Pancreas (tissue), 10 donors: ENCODE data around the gene NF1. TPM values are rescaled to one million over a fixed set of nuclear protein-coding genes. Genes with fewer than 3 reads are reported as not detected.
"Not testable (repeated sequence)": the region's sequence is repeated elsewhere in the genome, so short reads cannot be mapped to it uniquely, and the experiment has no call there.

ENCODE experiments used
- ATAC-seq, 4 donors: fragments of 200-7000 bp; cut with Tn5 transposase; one replicate each; pipeline versions ENCODE4 v1.8.0 to v1.9.1; 2020; ENCODE audit warnings: mild to moderate bottlenecking in 4 of 4, moderate library complexity in 4 of 4
- DNase-seq, 6 donors: peaks; one replicate each; pipeline ENCODE4 v3.0.0-alpha.2; 2020
- FAIRE-seq: peaks from 2 replicates; lab custom pipeline; 2012; peaks lifted over from hg19 to GRCh38; lab: Jason Lieb, UNC
- H3K27ac ChIP-seq, 4 donors: fragments of 200-600 bp; sonication (generic); 1 replicate in 3 of 4; 2 replicates in 1 of 4; pipeline versions ENCODE4 v1.5.0 to v1.8.0; 2020
- H3K27me3 ChIP-seq, 4 donors: fragments of 200-600 bp; one replicate each; pipeline ENCODE4 v1.8.0; 2021
- H3K36me3 ChIP-seq, 3 donors: fragments of 200-600 bp; sonication (generic) in 1 of 3; one replicate each; pipeline versions ENCODE4 v1.5.0 to v1.8.0; 2020 to 2021
- H3K4me1 ChIP-seq, 3 donors: fragments of 200-600 bp; one replicate each; pipeline ENCODE4 v1.8.0; 2021
- H3K4me3 ChIP-seq, 4 donors: fragments of 200-600 bp; sonication (generic) in 2 of 4; one replicate each; pipeline versions ENCODE4 v1.5.0 to v1.8.0; 2020 to 2021
- H3K9me3 ChIP-seq, 4 donors: fragments of 200-600 bp; one replicate each; pipeline ENCODE4 v1.8.0; 2021
- WGBS, 2 donors: extraction: QIAGEN DNeasy Blood & Tissue Kit; methylation state at CpG; one replicate each; pipeline ENCODE4 v1.1.7; 2013; 5-methylcytosine and 5-hydroxymethylcytosine counted together
- intact Hi-C, 3 donors: fragments of 100-400 bp; cut with DNase I; formaldehyde crosslinking; loops; one replicate each; pipeline versions ENCODE4 v1.11.1 to v1.14.2; 2022
- polyA plus RNA-seq, 2 donors: library from polyadenylated mRNA; stranded (reverse); fragments of 200-250 nt; gene quantifications; one replicate each; pipeline ENCODE4 v1.2.3, GENCODE V29; 2013
- total RNA-seq, 6 donors: library from RNA; stranded (reverse); fragmentation: NEBNext Ultra II Directional in 4 of 6; extraction: Animal tissue kit (Norgen Biotek cat#: 25700) in 4 of 6; gene quantifications; one replicate each; pipeline versions ENCODE4 v1.2.1 to v1.2.4, GENCODE V29; 2021 to 2023
- TF ChIP-seq, protein P1 (sequence below), 4 donors: fragments of 200-600 bp; sonication (generic) in 3 of 4; IDR thresholded peaks; one replicate each; pipeline versions ENCODE4 v1.5.0 to v1.8.0; 2021; ENCODE audit warnings: antibody characterized with exemption in 4 of 4
- donor health status: healthy with polysubstance abuse.
- donor health status: DM: no; HTN: no; CAD: no; lungs with moderate emphysema.
- donor health status: DM: no; HTN: no; CAD: no.
- donor health status: control.
- donor health status: control.
- donor health status: Bipolar disorder and iron deficiency.
- donor health status: DM: yes; HTN: yes; CAD: no.
- donor health status: DM: no; HTN: no; CAD: no.
- donor health status: DM: no; HTN: no; CAD: no.
- donor health status: DM: yes; HTN: yes; CAD: no.

NF1 gene
- total and polyA plus RNA-seq, 8 donors, result 6.6 to 38.4 (median 27.8) TPM

DNA sequence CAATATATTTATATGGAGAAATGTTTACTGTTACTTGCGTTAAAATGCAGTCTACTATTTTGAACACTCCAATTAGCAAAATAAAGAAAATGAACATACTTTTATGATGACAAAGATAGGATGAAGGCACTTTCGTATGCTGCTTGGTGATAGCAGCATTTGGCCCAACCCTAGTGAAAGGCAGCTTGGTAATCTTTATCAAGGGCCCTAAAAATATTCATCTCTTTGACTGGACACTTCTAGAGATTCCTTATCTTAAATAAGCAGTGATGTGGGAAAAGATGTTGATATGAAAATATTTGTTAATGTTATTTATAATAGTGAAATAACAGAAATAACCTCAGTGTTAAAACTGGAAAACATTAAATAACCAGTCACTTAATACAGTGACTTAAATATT lies 79.4 kb downstream of the NF1 start:
- Histone ChIP-seq H3K36me3 (no peaks in the 10 kb centered on the region), H3K4me3 (no peak overlapping the region), H3K27me3 (no peaks in the 10 kb centered on the region), H3K4me1 (no peaks in the 10 kb centered on the region), H3K27ac (no peak overlapping the region), H3K9me3 (no peaks in the 10 kb centered on the region)
- ATAC-seq, result no peak
- TF ChIP-seq, protein P1, sequence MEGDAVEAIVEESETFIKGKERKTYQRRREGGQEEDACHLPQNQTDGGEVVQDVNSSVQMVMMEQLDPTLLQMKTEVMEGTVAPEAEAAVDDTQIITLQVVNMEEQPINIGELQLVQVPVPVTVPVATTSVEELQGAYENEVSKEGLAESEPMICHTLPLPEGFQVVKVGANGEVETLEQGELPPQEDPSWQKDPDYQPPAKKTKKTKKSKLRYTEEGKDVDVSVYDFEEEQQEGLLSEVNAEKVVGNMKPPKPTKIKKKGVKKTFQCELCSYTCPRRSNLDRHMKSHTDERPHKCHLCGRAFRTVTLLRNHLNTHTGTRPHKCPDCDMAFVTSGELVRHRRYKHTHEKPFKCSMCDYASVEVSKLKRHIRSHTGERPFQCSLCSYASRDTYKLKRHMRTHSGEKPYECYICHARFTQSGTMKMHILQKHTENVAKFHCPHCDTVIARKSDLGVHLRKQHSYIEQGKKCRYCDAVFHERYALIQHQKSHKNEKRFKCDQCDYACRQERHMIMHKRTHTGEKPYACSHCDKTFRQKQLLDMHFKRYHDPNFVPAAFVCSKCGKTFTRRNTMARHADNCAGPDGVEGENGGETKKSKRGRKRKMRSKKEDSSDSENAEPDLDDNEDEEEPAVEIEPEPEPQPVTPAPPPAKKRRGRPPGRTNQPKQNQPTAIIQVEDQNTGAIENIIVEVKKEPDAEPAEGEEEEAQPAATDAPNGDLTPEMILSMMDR (IDR thresholded peaks at IDR 0.05), result no peak
- WGBS, 2 donors, result 93 to 97% methylated on average over 2 of the region's 2 CpGs
- no peak for DNase-seq
- FAIRE-seq, result no peak
- intact Hi-C loops, result no loop called here

DNA sequence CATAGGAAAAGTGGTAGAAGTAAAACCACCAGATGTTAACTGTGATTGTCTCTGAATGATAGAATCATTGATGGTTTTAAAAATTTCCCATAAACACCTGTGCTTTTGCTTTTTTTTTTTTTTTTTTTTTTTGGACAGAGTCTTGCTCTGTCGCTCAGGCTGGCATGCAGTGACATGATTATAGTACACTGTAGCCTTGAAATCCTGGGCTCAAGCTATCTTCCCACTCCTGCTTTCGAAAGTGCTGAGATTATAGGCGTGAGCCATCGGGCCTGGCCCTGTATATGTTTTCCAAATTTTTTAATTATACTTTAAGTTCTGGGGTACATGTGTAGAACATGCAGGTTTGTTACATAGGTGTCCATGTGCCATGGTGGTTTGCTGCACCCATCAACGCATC lies 80.5 kb downstream of the NF1 start:
- H3K27me3 ChIP-seq, result no peaks in the 10 kb centered on the region
- DNase-seq, result no peak
- no peak for FAIRE-seq
- no peaks in the 10 kb centered on the region for H3K9me3 ChIP-seq
- no peak overlapping the region for H3K4me3 ChIP-seq
- intact Hi-C loops, result no loop called here
- TF ChIP-seq, protein P1 (IDR thresholded peaks at IDR 0.05), result no peak
- H3K36me3 ChIP-seq, result no peaks in the 10 kb centered on the region
- 97 to 99% methylated on average over 5 of the region's 5 CpGs for WGBS, 2 donors
- no peaks in the 10 kb centered on the region for H3K4me1 ChIP-seq
- no peak for ATAC-seq
- no peak overlapping the region for H3K27ac ChIP-seq

DNA sequence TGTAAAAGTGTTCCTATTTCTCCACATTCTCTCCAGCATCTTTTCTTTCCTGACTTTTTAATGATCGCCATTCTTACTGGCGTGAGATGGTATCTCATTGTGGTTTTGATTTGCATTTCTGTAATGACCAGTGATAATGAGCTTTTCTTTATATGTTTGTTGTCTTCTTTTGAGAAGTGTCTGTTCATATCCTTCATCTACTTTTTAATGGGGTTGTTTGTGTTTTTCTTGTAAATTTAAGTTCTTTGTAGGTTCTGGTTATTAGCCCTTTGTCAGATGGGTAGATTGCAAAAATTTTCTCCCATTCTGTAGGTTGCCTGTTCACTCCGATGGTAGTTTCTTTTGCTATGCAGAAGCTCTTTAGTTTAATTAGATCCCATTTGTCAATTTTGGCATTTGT lies 81.4 kb downstream of the NF1 start:
- H3K36me3 ChIP-seq, H3K9me3 ChIP-seq, H3K27ac ChIP-seq, ATAC-seq, DNase-seq, intact Hi-C loops, FAIRE-seq, H3K4me1 ChIP-seq, H3K4me3 ChIP-seq, H3K27me3 ChIP-seq: not testable (repeated sequence)
- WGBS, 2 donors, result 99 to 100% methylated on average over 3 of the region's 3 CpGs

DNA sequence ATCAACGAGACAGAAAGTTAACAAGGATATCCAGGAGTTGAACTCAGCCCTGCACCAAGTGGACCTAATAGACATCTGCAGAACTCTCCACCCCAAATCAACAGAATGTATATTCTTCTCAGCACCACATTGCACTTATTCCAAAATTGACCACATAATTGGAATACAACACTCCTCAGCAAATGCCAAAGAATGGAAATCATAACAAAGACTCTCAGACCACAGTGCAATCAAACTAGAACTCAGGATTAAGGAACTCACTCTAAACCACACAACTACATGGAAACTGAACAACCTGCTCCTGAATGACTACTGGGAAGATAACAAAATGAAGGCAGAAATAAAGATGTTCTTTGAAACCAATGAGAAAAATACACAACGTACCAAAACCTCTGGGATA lies 84.2 kb downstream of the NF1 start:
- H3K4me1 ChIP-seq, H3K27ac ChIP-seq, H3K4me3 ChIP-seq, intact Hi-C loops, ATAC-seq, DNase-seq, H3K27me3 ChIP-seq, FAIRE-seq, H3K9me3 ChIP-seq, H3K36me3 ChIP-seq: not testable (repeated sequence)
- WGBS, 2 donors, result 97 to 100% methylated on average over 1 of the region's 2 CpGs

- Histone ChIP-seq H3K9me3 (no peaks in the 10 kb centered on the region), H3K4me1 (no peaks in the 10 kb centered on the region), H3K36me3 (no peaks in the 10 kb centered on the region), H3K27me3 (no peaks in the 10 kb centered on the region), H3K27ac (no peak overlapping the region), H3K4me3 (no peak overlapping the region)
- WGBS, 2 donors, result 71 to 73% methylated on average over 5 of the region's 5 CpGs
- TF ChIP-seq, protein P1 (IDR thresholded peaks at IDR 0.05), result no peak
- FAIRE-seq (no peak), ATAC-seq (no peak), DNase-seq (no peak)
- intact Hi-C loops, result no loop called here
Observed at GRCh38 chr17:31195305-31195704, 100.5 kb downstream of the NF1 start.

DNA sequence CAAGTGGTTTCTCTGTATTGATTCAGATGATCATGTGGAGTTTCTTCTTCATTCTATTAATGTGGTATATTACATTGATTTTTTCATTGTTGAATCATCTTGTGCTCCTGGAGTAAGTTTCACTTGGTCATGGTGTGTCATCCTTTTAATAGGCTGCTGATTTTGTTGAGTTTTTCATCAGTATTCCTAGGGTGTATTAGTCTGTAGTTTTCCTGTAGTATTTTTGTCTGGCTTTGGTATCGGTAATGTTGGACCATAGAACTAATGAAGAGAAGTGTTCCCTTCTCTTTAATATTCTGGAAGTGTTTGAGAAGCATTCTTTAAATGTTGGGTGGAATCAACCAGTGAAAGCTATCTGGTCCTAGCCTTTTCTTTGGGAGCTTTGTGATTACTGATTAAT lies 103.2 kb downstream of the NF1 start:
- Histone ChIP-seq H3K27ac (no peak overlapping the region), H3K27me3 (no peaks in the 10 kb centered on the region), H3K4me3 (no peak overlapping the region), H3K36me3 (no peaks in the 10 kb centered on the region), H3K4me1 (no peaks in the 10 kb centered on the region), H3K9me3 (no peaks in the 10 kb centered on the region)
- peak; percentile 23 for FAIRE-seq
- 97 to 100% methylated on average over 1 of the region's 1 CpG for WGBS, 2 donors
- no peak for ATAC-seq
- TF ChIP-seq, protein P1 (IDR thresholded peaks at IDR 0.05), result no peak
- no peak for DNase-seq
- intact Hi-C loops, result no loop called here

DNA sequence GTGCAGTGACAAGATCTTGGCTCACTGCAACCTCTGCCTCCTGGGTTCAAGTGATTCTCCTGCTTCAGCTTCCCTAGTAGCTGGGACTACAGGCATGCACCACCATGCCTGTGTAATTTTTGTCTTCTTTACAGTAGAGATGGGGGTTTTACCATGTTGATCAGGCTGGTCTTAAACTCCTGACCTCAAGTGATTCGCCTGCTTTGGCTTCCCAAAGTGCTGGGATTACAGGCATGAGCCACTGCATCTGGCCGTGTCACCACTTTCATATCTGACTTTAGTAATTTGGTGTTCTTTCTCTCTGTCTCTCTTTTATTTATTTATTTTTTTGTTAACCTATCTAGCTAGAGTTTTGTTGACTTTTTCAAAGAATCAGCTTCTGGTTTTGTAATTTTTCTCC lies 103.9 kb downstream of the NF1 start:
- FAIRE-seq, ATAC-seq, H3K4me1 ChIP-seq: not testable (repeated sequence)

More for the DNA sequence above, 103.9 kb downstream of the NF1 start:
- 87 to 91% methylated on average over 2 of the region's 2 CpGs for WGBS, 2 donors
- H3K27ac ChIP-seq, H3K4me3 ChIP-seq, DNase-seq, H3K9me3 ChIP-seq, H3K36me3 ChIP-seq, intact Hi-C loops, H3K27me3 ChIP-seq: not testable (repeated sequence)
